Mesenchymal stem cell (in vitro differentiated cells and primary cell): ENCODE measurements around the gene CNIH4.
A peak's percentile ranks its signal among the peaks of the same experiment; 100 is the strongest.
"Not testable (repeated sequence)": the region's sequence is repeated elsewhere in the genome, so short reads cannot be mapped to it uniquely, and the experiment has no call there.

Experiments
- DNase-seq: peaks from one replicate; pipeline ENCODE4 v3.0.0-alpha.2; 2013
- H2AFZ ChIP-seq: one replicate; pipeline ENCODE4 v1.6.1; 2013; ENCODE audit warnings: low read depth, mild to moderate bottlenecking, control low read depth, inconsistent platforms, low read length, moderate library complexity
- H2AK5ac ChIP-seq: 2 replicates; pipeline ENCODE4 v1.6.1; 2013; ENCODE audit warnings: low read length, moderate library complexity, mild to moderate bottlenecking, inconsistent platforms; ENCODE audit not compliant: severe bottlenecking
- H2BK120ac ChIP-seq: one replicate; pipeline ENCODE4 v1.6.1; 2013; ENCODE audit warnings: low read depth, mild to moderate bottlenecking, inconsistent platforms, low read length, moderate library complexity
- H2BK12ac ChIP-seq, 2 experiments: one replicate each; pipeline ENCODE4 v1.6.1; 2013; ENCODE audit warnings: inconsistent platforms in 2 of 2, low read length in 2 of 2, mild to moderate bottlenecking in 2 of 2, moderate library complexity in 2 of 2, control low read depth in 1 of 2
- H2BK15ac ChIP-seq: one replicate; pipeline ENCODE4 v1.6.1; 2013; ENCODE audit warnings: mild to moderate bottlenecking, low read depth, inconsistent platforms; ENCODE audit not compliant: poor library complexity, severe bottlenecking
- H2BK5ac ChIP-seq: 2 replicates; pipeline ENCODE4 v1.6.1; 2013; ENCODE audit warnings: low read depth, mild to moderate bottlenecking, low read length, control low read depth, inconsistent platforms; ENCODE audit not compliant: poor library complexity, severe bottlenecking
- H3K14ac ChIP-seq, 2 experiments: one replicate each; pipeline ENCODE4 v1.6.1; 2013; ENCODE audit warnings: inconsistent platforms in 2 of 2, low read length in 2 of 2, control low read depth in 1 of 2, mild to moderate bottlenecking in 1 of 2, moderate library complexity in 1 of 2
- H3K18ac ChIP-seq, 2 experiments: one replicate each; pipeline ENCODE4 v1.6.1; 2013; ENCODE audit warnings: inconsistent platforms in 2 of 2, low read length in 2 of 2, control low read depth in 1 of 2, low read depth in 1 of 2, mild to moderate bottlenecking in 1 of 2
- H3K23ac ChIP-seq, 2 experiments: one replicate each; pipeline ENCODE4 v1.6.1; 2013; ENCODE audit warnings: inconsistent platforms in 2 of 2, low read length in 2 of 2, mild to moderate bottlenecking in 2 of 2, moderate library complexity in 2 of 2, control low read depth in 1 of 2
- H3K27ac ChIP-seq: 2 replicates; pipeline ENCODE4 v1.5.1; 2013; ENCODE audit warnings: mild to moderate bottlenecking, moderate library complexity, low read length, control low read depth, inconsistent platforms; ENCODE audit not compliant: poor library complexity, severe bottlenecking
- H3K27me3 ChIP-seq, 2 experiments: 2 replicates each; pipeline versions ENCODE4 v1.6.1 to v1.7.0; 2013; ENCODE audit warnings: low read length in 2 of 2, mild to moderate bottlenecking in 2 of 2, moderate library complexity in 2 of 2, control low read depth in 1 of 2, inconsistent platforms in 1 of 2; ENCODE audit not compliant: control insufficient read depth in 1 of 2, insufficient read depth in 1 of 2
- H3K36me3 ChIP-seq, 2 experiments: 2 replicates each; pipeline versions ENCODE4 v1.6.1 to v1.7.0; 2013; ENCODE audit warnings: low read length in 2 of 2, control low read depth in 1 of 2, inconsistent platforms in 1 of 2, low read depth in 1 of 2, mild to moderate bottlenecking in 1 of 2; ENCODE audit not compliant: insufficient read depth in 2 of 2, control insufficient read depth in 1 of 2
- H3K4ac ChIP-seq, 2 experiments: one replicate each; pipeline ENCODE4 v1.6.1; 2013; ENCODE audit warnings: inconsistent platforms in 2 of 2, low read length in 2 of 2, mild to moderate bottlenecking in 2 of 2, moderate library complexity in 2 of 2, control low read depth in 1 of 2, low read depth in 1 of 2
- H3K4me1 ChIP-seq: 2 replicates; pipeline ENCODE4 v1.6.1; 2013; ENCODE audit warnings: low read depth, low read length, control low read depth; ENCODE audit not compliant: control insufficient read depth, insufficient read depth
- H3K4me2 ChIP-seq: 2 replicates; pipeline ENCODE4 v1.6.1; 2013; ENCODE audit warnings: low read length, mild to moderate bottlenecking, inconsistent platforms; ENCODE audit not compliant: poor library complexity, severe bottlenecking
- H3K4me3 ChIP-seq, 2 experiments: 2 replicates each; pipeline versions ENCODE4 v1.5.1 to v1.7.0; 2013; ENCODE audit warnings: low read length in 2 of 2, mild to moderate bottlenecking in 2 of 2, control low read depth in 1 of 2, low read depth in 1 of 2; ENCODE audit not compliant: insufficient read depth in 1 of 2
- H3K79me1 ChIP-seq: replicated peaks from 2 replicates; pipeline ENCODE4 v1.6.1; 2013; ENCODE audit warnings: mild to moderate bottlenecking, control low read depth, low read length, inconsistent platforms; ENCODE audit not compliant: poor library complexity, severe bottlenecking
- H3K9ac ChIP-seq: 2 replicates; pipeline ENCODE4 v1.7.0; 2013; ENCODE audit warnings: mild to moderate bottlenecking, low read length, moderate library complexity
- H3K9me3 ChIP-seq: 2 replicates; pipeline ENCODE4 v1.7.0; 2013; ENCODE audit warnings: mild to moderate bottlenecking, low read length; ENCODE audit not compliant: control insufficient read depth
- H4K8ac ChIP-seq: one replicate; pipeline ENCODE4 v1.6.1; 2013; ENCODE audit warnings: inconsistent platforms, mild to moderate bottlenecking, low read length, moderate library complexity
- H4K91ac ChIP-seq: one replicate; pipeline ENCODE4 v1.6.1; 2013; ENCODE audit warnings: mild to moderate bottlenecking, low read length, inconsistent platforms
- WGBS: methylation state at CpG from one replicate; pipeline ENCODE4 v1.1.7; 2013; ENCODE audit warnings: mixed read lengths; 5-methylcytosine and 5-hydroxymethylcytosine counted together

The CNIH4 gene

DNA sequence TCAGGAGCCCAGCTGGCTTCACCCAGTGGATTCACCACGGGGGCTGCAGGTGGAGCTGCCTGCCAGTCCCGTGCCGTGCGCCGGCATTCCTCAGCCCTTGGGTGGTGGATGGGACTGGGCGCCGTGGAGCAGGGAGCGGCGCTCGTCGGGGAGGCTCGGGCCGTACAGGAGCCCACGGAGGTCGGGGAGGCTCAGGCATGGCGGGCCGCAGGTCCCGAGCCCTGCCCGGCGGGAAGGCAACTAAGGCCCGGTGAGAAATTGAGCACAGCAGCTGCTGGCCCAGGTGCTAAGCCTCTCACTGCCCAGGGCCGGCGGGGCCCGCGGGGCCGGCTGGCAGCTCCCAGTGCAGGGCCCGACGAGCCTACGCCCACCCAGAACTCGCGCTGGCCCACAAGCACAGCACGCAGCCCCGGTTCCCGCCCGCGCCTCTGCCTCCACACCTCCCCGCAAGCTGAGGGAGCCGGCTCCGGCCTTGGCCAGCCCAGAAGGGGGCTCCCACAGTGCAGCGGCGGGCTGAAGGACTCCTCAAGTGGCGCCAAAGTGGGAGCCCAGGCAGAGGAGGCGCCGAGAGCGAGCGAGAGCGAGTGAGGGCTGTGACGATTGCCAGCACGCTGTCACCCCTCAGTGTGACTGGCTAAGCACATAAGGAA is 4.1 kb upstream of the CNIH4 start:
- H2BK12ac ChIP-seq, H3K79me1 ChIP-seq, H3K9ac ChIP-seq, H3K14ac ChIP-seq, H4K91ac ChIP-seq, H3K4ac ChIP-seq, H3K4me1 ChIP-seq, H3K23ac ChIP-seq, DNase-seq, H2AFZ ChIP-seq, H2BK5ac ChIP-seq, H3K18ac ChIP-seq, H4K8ac ChIP-seq, H3K36me3 ChIP-seq, H3K4me2 ChIP-seq, H2BK15ac ChIP-seq, H3K27ac ChIP-seq, H2BK120ac ChIP-seq, H3K4me3 ChIP-seq, H3K27me3 ChIP-seq, H3K9me3 ChIP-seq, H2AK5ac ChIP-seq: not testable (repeated sequence)
- 97% methylated on average over 48 of the region's 49 CpGs for WGBS

- Histone ChIP-seq H3K36me3 (peaks cover 0 to 5% of the 10 kb centered on the region in 2 experiments), H3K79me1 (peaks cover 3% of the 10 kb centered on the region), H2BK15ac (no peak overlapping the region), H2BK5ac (no peak overlapping the region), H3K18ac (no peak overlapping the region), H3K4ac (no peak overlapping the region), H2AFZ (no peak overlapping the region), H3K4me2 (no peak overlapping the region), H3K9me3 (no peaks in the 10 kb centered on the region), H3K14ac (no peak overlapping the region), H3K23ac (no peak overlapping the region), H3K4me3 (no peak overlapping the region), H2BK12ac (no peak overlapping the region), H3K27ac (no peak overlapping the region), H2AK5ac (no peak overlapping the region), H4K91ac (no peak overlapping the region), H3K4me1 (peaks cover 4% of the 10 kb centered on the region), H3K27me3 (no peaks in the 10 kb centered on the region), H3K9ac (no peak overlapping the region), H4K8ac (no peak overlapping the region), H2BK120ac (no peak overlapping the region)
- no peak for DNase-seq
- 80% methylated on average over 4 of the region's 5 CpGs for WGBS
Measured at GRCh38 chr1:224353975-224354925, 2.4 kb upstream of the CNIH4 start.

- Histone ChIP-seq H2BK5ac (no peak overlapping the region), H2BK12ac (no peak overlapping the region), H3K4me1 (peaks cover 10% of the 10 kb centered on the region), H4K91ac (no peak overlapping the region), H3K9me3 (no peaks in the 10 kb centered on the region), H4K8ac (peak overlapping the region; percentile 69), H3K79me1 (peaks cover 8% of the 10 kb centered on the region), H2AK5ac (no peak overlapping the region), H3K4ac (no peak overlapping the region), H3K4me2 (peak overlapping the region; percentile 82), H3K9ac (peak overlapping the region; percentile 92), H3K18ac (no peak overlapping the region), H3K4me3 (peak overlapping the region in 1 of 2 experiments; percentile 94), H3K27ac (no peak overlapping the region), H2AFZ (no peak overlapping the region), H2BK120ac (no peak overlapping the region), H2BK15ac (no peak overlapping the region), H3K27me3 (no peaks in the 10 kb centered on the region), H3K23ac (no peak overlapping the region), H3K36me3 (peaks cover 5 to 8% of the 10 kb centered on the region in 2 experiments), H3K14ac (no peak overlapping the region)
- DNase-seq, result peak; percentile 78
- WGBS, result 42% methylated on average over 7 of the region's 9 CpGs
Measured at GRCh38 chr1:224357626-224358124, 996 bp downstream of the CNIH4 start.

GRCh38 chr1:224358237-224358636 is 1.6 kb downstream of the CNIH4 start:
- Histone ChIP-seq H3K9ac (peak overlapping the region; percentile 92), H2BK12ac (no peak overlapping the region), H2AFZ (no peak overlapping the region), H3K14ac (no peak overlapping the region), H3K4me2 (peak overlapping the region; percentile 82), H3K4me1 (peaks cover 10% of the 10 kb centered on the region), H2BK5ac (no peak overlapping the region), H2BK120ac (no peak overlapping the region), H3K23ac (no peak overlapping the region), H3K4ac (no peak overlapping the region), H2BK15ac (no peak overlapping the region), H3K27ac (no peak overlapping the region), H4K91ac (no peak overlapping the region), H3K9me3 (no peaks in the 10 kb centered on the region), H2AK5ac (peak overlapping the region; percentile 72), H3K36me3 (peaks cover 5 to 8% of the 10 kb centered on the region in 2 experiments), H3K27me3 (no peaks in the 10 kb centered on the region), H3K4me3 (peak overlapping the region in 1 of 2 experiments; percentile 94), H3K79me1 (peaks cover 8% of the 10 kb centered on the region), H4K8ac (no peak overlapping the region), H3K18ac (peak overlapping the region in 1 of 2 experiments; percentile 54)
- WGBS, result 47% methylated on average over 2 of the region's 4 CpGs
- no peak for DNase-seq
